Trophoblast cell (in vitro differentiated cells and primary cell): ENCODE results near the gene LPP.

Source experiments
- DNase-seq, 2 donors: peaks; one replicate each; pipeline ENCODE4 v3.0.0-alpha.2; 2016
- H2AFZ ChIP-seq: 2 replicates; pipeline ENCODE4 v1.6.1; 2013; ENCODE audit warnings: low read length, moderate library complexity, mild to moderate bottlenecking; ENCODE audit not compliant: insufficient read depth, poor library complexity
- H2AK5ac ChIP-seq: 2 replicates; pipeline ENCODE4 v1.6.1; 2013; ENCODE audit warnings: mild to moderate bottlenecking, low read length
- H2BK120ac ChIP-seq: 2 replicates; pipeline ENCODE4 v1.6.1; 2013; ENCODE audit warnings: low read length, mild to moderate bottlenecking, moderate library complexity; ENCODE audit not compliant: insufficient read depth, poor library complexity
- H2BK12ac ChIP-seq: 2 replicates; pipeline ENCODE4 v1.6.1; 2013; ENCODE audit warnings: mild to moderate bottlenecking, low read length, moderate library complexity
- H2BK5ac ChIP-seq: 2 replicates; pipeline ENCODE4 v1.6.1; 2013; ENCODE audit warnings: low read length, low read depth, moderate library complexity, mild to moderate bottlenecking; ENCODE audit not compliant: poor library complexity
- H3K14ac ChIP-seq: 2 replicates; pipeline ENCODE4 v1.6.1; 2013; ENCODE audit warnings: mild to moderate bottlenecking, low read length
- H3K18ac ChIP-seq: 2 replicates; pipeline ENCODE4 v1.6.1; 2013; ENCODE audit warnings: mild to moderate bottlenecking, low read length
- H3K23ac ChIP-seq: 2 replicates; pipeline ENCODE4 v1.6.1; 2013; ENCODE audit warnings: low read length
- H3K27ac ChIP-seq: 2 replicates; pipeline ENCODE4 v1.5.1; 2013; ENCODE audit warnings: low read depth, mild to moderate bottlenecking, inconsistent platforms, low read length, moderate library complexity
- H3K27me3 ChIP-seq: 2 replicates; pipeline ENCODE4 v1.6.1; 2013; ENCODE audit warnings: inconsistent platforms, mild to moderate bottlenecking, low read length, moderate library complexity; ENCODE audit not compliant: insufficient read depth
- H3K36me3 ChIP-seq, 2 experiments: 1 replicate in 1 of 2; 2 replicates in 1 of 2; pipeline ENCODE4 v1.6.1; 2013; ENCODE audit warnings: low read length in 2 of 2, mild to moderate bottlenecking in 2 of 2, moderate library complexity in 1 of 2; ENCODE audit not compliant: insufficient read depth in 2 of 2, control insufficient read depth in 1 of 2
- H3K4ac ChIP-seq: 2 replicates; pipeline ENCODE4 v1.6.1; 2013; ENCODE audit warnings: low read depth, mild to moderate bottlenecking, low read length, moderate library complexity
- H3K4me1 ChIP-seq, 2 experiments: 1 replicate in 1 of 2; 2 replicates in 1 of 2; pipeline ENCODE4 v1.6.1; 2013; ENCODE audit warnings: low read length in 2 of 2, mild to moderate bottlenecking in 2 of 2, moderate library complexity in 1 of 2; ENCODE audit not compliant: insufficient read depth in 2 of 2, control insufficient read depth in 1 of 2
- H3K4me2 ChIP-seq: 2 replicates; pipeline ENCODE4 v1.6.1; 2013; ENCODE audit warnings: inconsistent platforms, mild to moderate bottlenecking, low read length, moderate library complexity
- H3K4me3 ChIP-seq: 2 replicates; pipeline ENCODE4 v1.5.1; 2013; ENCODE audit warnings: mild to moderate bottlenecking, low read depth, low read length, inconsistent platforms
- H3K79me1 ChIP-seq: one replicate; pipeline ENCODE4 v1.6.1; 2013; ENCODE audit warnings: low read length
- H3K79me2 ChIP-seq: 2 replicates; pipeline ENCODE4 v1.6.1; 2013; ENCODE audit warnings: low read length, mild to moderate bottlenecking; ENCODE audit not compliant: control insufficient read depth, insufficient read depth, poor library complexity
- H3K9ac ChIP-seq: 2 replicates; pipeline ENCODE4 v1.6.1; 2013; ENCODE audit warnings: mild to moderate bottlenecking, low read length
- H3K9me3 ChIP-seq: 2 replicates; pipeline ENCODE4 v1.6.1; 2013; ENCODE audit warnings: low read depth, mild to moderate bottlenecking, control low read depth, inconsistent platforms, low read length; ENCODE audit not compliant: insufficient read depth
- H4K12ac ChIP-seq: 2 replicates; pipeline ENCODE4 v1.6.1; 2013; ENCODE audit warnings: low read depth, mild to moderate bottlenecking, low read length, moderate library complexity
- H4K8ac ChIP-seq: 2 replicates; pipeline ENCODE4 v1.6.1; 2013; ENCODE audit warnings: low read depth, mild to moderate bottlenecking, low read length, moderate library complexity
- H4K91ac ChIP-seq: one replicate; pipeline ENCODE4 v1.6.1; 2013; ENCODE audit warnings: low read depth, mild to moderate bottlenecking, low read length, moderate library complexity
- WGBS: extraction: QIAGEN DNeasy Blood & Tissue Kit; methylation state at CpG from one replicate; pipeline ENCODE4 v1.1.7; 2013; ENCODE audit warnings: missing lambda C conversion rate; ENCODE audit not compliant: insufficient read length, insufficient coverage; ENCODE audit errors: extremely low coverage; 5-methylcytosine and 5-hydroxymethylcytosine counted together

The LPP gene

GRCh38 chr3:188674595-188674994 is 520.6 kb downstream of the LPP start:
- Histone ChIP-seq H4K8ac (no peak overlapping the region), H2BK120ac (no peak overlapping the region)
- WGBS = no CpG with 5 or more reads among the region's 3 CpGs

GRCh38 chr3:188677344-188677743 is 523.4 kb downstream of the LPP start:
- Histone ChIP-seq H3K4me1 (peaks cover 0 to 7% of the 10 kb centered on the region in 2 experiments), H3K4ac (no peak overlapping the region), H4K91ac (no peak overlapping the region), H3K18ac (no peak overlapping the region), H3K27me3 (no peaks in the 10 kb centered on the region), H3K79me1 (peaks cover 2% of the 10 kb centered on the region), H2AFZ (no peak overlapping the region), H3K9ac (no peak overlapping the region), H2BK12ac (no peak overlapping the region), H2BK120ac (no peak overlapping the region), H3K4me2 (no peak overlapping the region), H2BK5ac (no peak overlapping the region), H4K8ac (no peak overlapping the region), H3K23ac (no peak overlapping the region), H4K12ac (no peak overlapping the region), H3K14ac (no peak overlapping the region), H3K36me3 (no peaks in the 10 kb centered on the region), H3K79me2 (no peaks in the 10 kb centered on the region), H2AK5ac (no peak overlapping the region), H3K9me3 (no peaks in the 10 kb centered on the region), H3K4me3 (no peak overlapping the region), H3K27ac (no peak overlapping the region)
- no peak for DNase-seq
- no CpG with 5 or more reads among the region's 1 CpG for WGBS

More at GRCh38 chr3:188674595-188674994, 520.6 kb downstream of the LPP start:
- Histone ChIP-seq H3K9ac (no peak overlapping the region), H3K79me2 (no peaks in the 10 kb centered on the region), H3K9me3 (no peaks in the 10 kb centered on the region), H3K36me3 (no peaks in the 10 kb centered on the region), H3K14ac (no peak overlapping the region), H3K4me1 (peaks cover 0 to 6% of the 10 kb centered on the region in 2 experiments), H2AK5ac (no peak overlapping the region), H4K12ac (no peak overlapping the region), H3K23ac (no peak overlapping the region), H3K79me1 (peaks cover 2% of the 10 kb centered on the region), H3K18ac (no peak overlapping the region), H2BK5ac (no peak overlapping the region), H3K4me2 (no peak overlapping the region), H3K4me3 (no peak overlapping the region), H2AFZ (no peak overlapping the region), H2BK12ac (no peak overlapping the region), H3K27me3 (no peaks in the 10 kb centered on the region), H3K4ac (no peak overlapping the region), H3K27ac (no peak overlapping the region), H4K91ac (no peak overlapping the region)
- DNase-seq = no peak

GRCh38 chr3:188680189-188680588 is 526.2 kb downstream of the LPP start:
- WGBS = no CpG with 5 or more reads among the region's 1 CpG

GRCh38 chr3:188680605-188681004 is 526.6 kb downstream of the LPP start:
- H4K8ac ChIP-seq = no peak overlapping the region
- H3K79me1 ChIP-seq = no peaks in the 10 kb centered on the region
- no peak overlapping the region for H3K4me3 ChIP-seq
- H4K12ac ChIP-seq = no peak overlapping the region
- no peak overlapping the region for H3K4me2 ChIP-seq
- no peaks in the 10 kb centered on the region for H3K27me3 ChIP-seq
- no peak overlapping the region for H3K27ac ChIP-seq
- no peak overlapping the region for H2AK5ac ChIP-seq
- H2BK120ac ChIP-seq = no peak overlapping the region
- no peak overlapping the region for H2AFZ ChIP-seq
- H3K14ac ChIP-seq = no peak overlapping the region
- no peak overlapping the region for H3K18ac ChIP-seq
- no peaks in the 10 kb centered on the region for H3K9me3 ChIP-seq
- H3K79me2 ChIP-seq = no peaks in the 10 kb centered on the region
- no CpG with 5 or more reads among the region's 3 CpGs for WGBS
- no peak overlapping the region for H3K9ac ChIP-seq
- no peaks in the 10 kb centered on the region for H3K36me3 ChIP-seq
- no peak overlapping the region for H2BK5ac ChIP-seq
- H3K4ac ChIP-seq = no peak overlapping the region
- no peak overlapping the region for H2BK12ac ChIP-seq
- no peak for DNase-seq
- H3K23ac ChIP-seq = no peak overlapping the region
- H3K4me1 ChIP-seq = peaks cover 0 to 7% of the 10 kb centered on the region in 2 experiments
- H4K91ac ChIP-seq = no peak overlapping the region

More at GRCh38 chr3:188680189-188680588, 526.2 kb downstream of the LPP start:
- no peak overlapping the region for H3K4me2 ChIP-seq
- DNase-seq = no peak
- H3K9me3 ChIP-seq = no peaks in the 10 kb centered on the region
- no peak overlapping the region for H4K91ac ChIP-seq
- no peak overlapping the region for H2BK12ac ChIP-seq
- H2BK5ac ChIP-seq = no peak overlapping the region
- no peak overlapping the region for H3K23ac ChIP-seq
- H3K4ac ChIP-seq = no peak overlapping the region
- H4K12ac ChIP-seq = no peak overlapping the region
- H3K36me3 ChIP-seq = no peaks in the 10 kb centered on the region
- peaks cover 0 to 7% of the 10 kb centered on the region in 2 experiments for H3K4me1 ChIP-seq
- no peak overlapping the region for H3K27ac ChIP-seq
- no peak overlapping the region for H2AFZ ChIP-seq
- H4K8ac ChIP-seq = no peak overlapping the region
- H2AK5ac ChIP-seq = no peak overlapping the region
- no peak overlapping the region for H3K18ac ChIP-seq
- no peak overlapping the region for H3K4me3 ChIP-seq
- no peaks in the 10 kb centered on the region for H3K27me3 ChIP-seq
- no peaks in the 10 kb centered on the region for H3K79me2 ChIP-seq
- no peak overlapping the region for H2BK120ac ChIP-seq
- no peak overlapping the region for H3K14ac ChIP-seq
- H3K9ac ChIP-seq = no peak overlapping the region
- H3K79me1 ChIP-seq = no peaks in the 10 kb centered on the region
